HepG2 (cell line): ENCODE measurements around the gene NOL4L. TPM values are rescaled to one million over a fixed set of nuclear protein-coding genes. Genes with fewer than 3 reads are reported as not detected.

Source experiments
- BCL3 ChIP-seq: sonication (generic); formaldehyde crosslinking; IDR thresholded peaks from 2 replicates; pipeline ENCODE4 v1.5.1; 2020; ENCODE audit warnings: mild to moderate bottlenecking, missing genetic modification reagents, moderate library complexity
- BRCA1 ChIP-seq: sonication (generic); formaldehyde crosslinking; IDR thresholded peaks from 2 replicates; pipeline ENCODE4 v1.4.0; 2020; ENCODE audit warnings: missing genetic modification reagents
- FOSL2 ChIP-seq: sonication (generic); formaldehyde crosslinking; IDR thresholded peaks from 2 replicates; pipeline ENCODE4 v1.4.0; 2020; ENCODE audit warnings: missing genetic modification reagents
- GATAD2A ChIP-seq: IDR thresholded peaks from 2 replicates; pipeline ENCODE4 v1.6.1; 2016
- HNF1B ChIP-seq: sonication (generic); formaldehyde crosslinking; IDR thresholded peaks from 2 replicates; pipeline ENCODE4 v1.5.1; 2020; ENCODE audit warnings: mild to moderate bottlenecking, moderate library complexity, missing genetic modification reagents
- SMAD3 ChIP-seq: sonication (generic); formaldehyde crosslinking; IDR thresholded peaks from 2 replicates; pipeline ENCODE4 v1.4.0; 2020; ENCODE audit warnings: missing genetic modification reagents
- SP2 ChIP-seq: sonication (generic); formaldehyde crosslinking; IDR thresholded peaks from 2 replicates; pipeline ENCODE4 v1.5.1; 2020; ENCODE audit warnings: mild to moderate bottlenecking, missing genetic modification reagents
- TBX3 ChIP-seq: fragments of 450-650 bp; IDR thresholded peaks from 2 replicates; pipeline ENCODE4 v1.6.1; 2017; ENCODE audit warnings: antibody characterized with exemption, mild to moderate bottlenecking, inconsistent platforms, borderline replicate concordance
- TFDP1 ChIP-seq: IDR thresholded peaks from 2 replicates; pipeline ENCODE4 v1.6.1; 2016; ENCODE audit warnings: missing compliant biosample characterization, missing genetic modification reagents, borderline replicate concordance
- TMF1 ChIP-seq: sonication (generic); formaldehyde crosslinking; IDR thresholded peaks from 2 replicates; pipeline ENCODE4 v1.8.1; 2022; ENCODE audit warnings: low read depth, missing genetic modification reagents
- TRIM24 ChIP-seq: sonication (generic); formaldehyde crosslinking; IDR thresholded peaks from 2 replicates; pipeline ENCODE4 v1.8.0; 2022; ENCODE audit warnings: mild to moderate bottlenecking, missing genetic modification reagents
- YEATS2 ChIP-seq: sonication (generic); formaldehyde crosslinking; IDR thresholded peaks from 2 replicates; pipeline ENCODE4 v1.4.0; 2020; ENCODE audit warnings: missing genetic modification reagents, borderline replicate concordance
- ZBTB1 ChIP-seq: sonication (generic); formaldehyde crosslinking; IDR thresholded peaks from 2 replicates; pipeline ENCODE4 v1.4.0; 2020; ENCODE audit warnings: missing genetic modification reagents, borderline replicate concordance
- ZBTB25 ChIP-seq: IDR thresholded peaks from 2 replicates; pipeline ENCODE4 v1.6.1; 2018; ENCODE audit warnings: missing genetic modification reagents
- ZIK1 ChIP-seq: sonication (generic); formaldehyde crosslinking; IDR thresholded peaks from 2 replicates; pipeline ENCODE4 v1.5.0; 2020; ENCODE audit warnings: mild to moderate bottlenecking, low read depth, missing genetic modification reagents, borderline replicate concordance
- ZMYM3 ChIP-seq: sonication (generic); formaldehyde crosslinking; IDR thresholded peaks from 2 replicates; pipeline ENCODE4 v1.5.1; 2020; ENCODE audit warnings: mild to moderate bottlenecking, missing genetic modification reagents
- ZNF101 ChIP-seq: sonication (generic); formaldehyde crosslinking; IDR thresholded peaks from 2 replicates; pipeline ENCODE4 v1.4.0; 2020; ENCODE audit warnings: mild to moderate bottlenecking, low read depth, missing genetic modification reagents, borderline replicate concordance
- ZNF224 ChIP-seq: sonication (generic); formaldehyde crosslinking; IDR thresholded peaks from 2 replicates; pipeline ENCODE4 v1.5.0; 2020; ENCODE audit warnings: mild to moderate bottlenecking, missing genetic modification reagents
- ZNF282 ChIP-seq: fragments of 450-650 bp; IDR thresholded peaks from 2 replicates; pipeline ENCODE4 v1.6.1; 2018; ENCODE audit not compliant: partially characterized antibody
- ZNF317 ChIP-seq: sonication (generic); formaldehyde crosslinking; IDR thresholded peaks from 2 replicates; pipeline ENCODE4 v1.5.0; 2020; ENCODE audit warnings: mild to moderate bottlenecking, missing genetic modification reagents
- ZNF513 ChIP-seq: sonication (generic); formaldehyde crosslinking; conservative IDR thresholded peaks from 2 replicates; pipeline ENCODE4 v1.5.0; 2020; ENCODE audit warnings: missing genetic modification reagents
- ZNF549 ChIP-seq: sonication (generic); formaldehyde crosslinking; IDR thresholded peaks from 2 replicates; pipeline ENCODE4 v1.5.0; 2020; ENCODE audit warnings: missing genetic modification reagents
- ZNF569 ChIP-seq: sonication (generic); formaldehyde crosslinking; IDR thresholded peaks from 2 replicates; pipeline ENCODE4 v1.5.0; 2020; ENCODE audit warnings: mild to moderate bottlenecking, missing genetic modification reagents, moderate library complexity, borderline replicate concordance
- ZNF644 ChIP-seq: IDR thresholded peaks from 2 replicates; pipeline ENCODE4 v1.6.1; 2016; ENCODE audit warnings: low read depth
- ZSCAN25 ChIP-seq: sonication (generic); formaldehyde crosslinking; IDR thresholded peaks from 2 replicates; pipeline ENCODE4 v1.8.0; 2022; ENCODE audit warnings: mild to moderate bottlenecking, missing genetic modification reagents
- polyA plus RNA-seq, 8 experiments: library from polyadenylated mRNA; depleted of rRNA in 3 of 8; stranded (reverse) in 7 of 8; unstranded in 1 of 8; fragments of >200 nt; fragmentation: Illumina TruSeq in 4 of 8; extraction: Trizol in 4 of 8; gene quantifications; 2 replicates each; pipeline versions ENCODE4 v1.2.1 to v1.2.3, GENCODE V29; 2011 to 2016; ENCODE audit warnings: low read depth in 4 of 8, missing spikeins in 1 of 8, mixed read lengths in 1 of 8; ENCODE audit not compliant: insufficient read depth in 1 of 8
- total RNA-seq, 5 experiments: library from RNA; depleted of rRNA; stranded (reverse); fragments of >200 nt; fragmentation: Illumina TruSeq; extraction: Trizol; gene quantifications; 2 replicates each; pipeline ENCODE4 v1.2.3, GENCODE V29; 2016; ENCODE audit warnings: low read depth in 1 of 5

The NOL4L gene
- total and polyA plus RNA-seq, 2 of the 13 experiments (the other 11 are each of a cell fraction or from before 2014, with no cell fraction given), result 16.6 to 35.4 TPM

GRCh38 chr20:32474009-32474716 lies 111.0 kb downstream of the NOL4L start (continued):
- TF ChIP-seq ZNF513 (CRISPR knock-in tag) (no peak), BRCA1 (no peak), ZSCAN25 (CRISPR knock-in tag) (no peak), GATAD2A (no peak), ZNF224 (peak; percentile 92; the same call in 1 of the 2 replicates), TMF1 (CRISPR knock-in tag) (no peak), BCL3 (CRISPR knock-in tag) (0 out of 2 replicates have a peak, but pooled peaks have one; percentile 0), FOSL2 (CRISPR knock-in tag) (no peak), HNF1B (CRISPR knock-in tag) (0 out of 2 replicates have a peak, but pooled peaks have one; percentile 0), YEATS2 (CRISPR knock-in tag) (no peak), TBX3 (no peak), ZNF644 (CRISPR knock-in tag) (no peak), ZBTB1 (CRISPR knock-in tag) (no peak), ZNF549 (CRISPR knock-in tag) (no peak), ZBTB25 (CRISPR knock-in tag) (no peak), ZMYM3 (CRISPR knock-in tag) (no peak), SMAD3 (no peak), SP2 (no peak), ZNF282 (no peak), ZNF101 (CRISPR knock-in tag) (no peak), ZNF317 (no peak), TFDP1 (CRISPR knock-in tag) (no peak; the same call in 1 of the 2 replicates), ZIK1 (0 out of 2 replicates have a peak, but pooled peaks have one; percentile 72), ZNF569 (no peak), TRIM24 (CRISPR knock-in tag) (no peak)
